CD4-positive, alpha-beta T cell treated with Interleukin-12 subunit alpha and Interleukin-12 subunit beta, for 1 hour (primary cell): ENCODE data around the gene ZNF782.
A peak's percentile ranks its signal among the peaks of the same experiment; 100 is the strongest.
"Not testable (repeated sequence)": the region's sequence is repeated elsewhere in the genome, so short reads cannot be mapped to it uniquely, and the experiment has no call there.

Experiments used
- DNase-seq: peaks from one replicate; pipeline ENCODE4 v3.0.0-alpha.2; 2020

Gene ZNF782

GRCh38 chr9:96853781-96854650 lies at the start of gene ZNF782:
TSS of gene ZNF782 (minus strand) at chr9:96854514. CDS start at chr9:96851961, 2,553 bp downstream.
- peak; percentile 88 for DNase-seq

GRCh38 chr9:96900010-96900409 lies 45.7 kb upstream of the ZNF782 start:
- DNase-seq: not testable (repeated sequence)

- no peak for DNase-seq
Observed at GRCh38 chr9:96892131-96892530, 37.8 kb upstream of the ZNF782 start.

GRCh38 chr9:96888591-96888990 lies 34.3 kb upstream of the ZNF782 start:
- DNase-seq: no peak

- no peak for DNase-seq
Observed at GRCh38 chr9:96885424-96885823, 31.1 kb upstream of the ZNF782 start.

GRCh38 chr9:96884443-96884842 lies 30.1 kb upstream of the ZNF782 start:
- DNase-seq: no peak

GRCh38 chr9:96883922-96884321 lies 29.6 kb upstream of the ZNF782 start:
- no peak for DNase-seq

- no peak for DNase-seq
Observed at GRCh38 chr9:96877269-96877668, 23.0 kb upstream of the ZNF782 start.

- peak; percentile 52 for DNase-seq
Observed at GRCh38 chr9:96875461-96876142, 21.3 kb upstream of the ZNF782 start.

GRCh38 chr9:96874947-96875460 lies 20.7 kb upstream of the ZNF782 start:
- peak; percentile 54 for DNase-seq

GRCh38 chr9:96874201-96874785 lies 20.0 kb upstream of the ZNF782 start:
- no peak for DNase-seq

GRCh38 chr9:96871176-96871575 lies 16.9 kb upstream of the ZNF782 start:
- DNase-seq: no peak

GRCh38 chr9:96868709-96869108 lies 14.4 kb upstream of the ZNF782 start:
- no peak for DNase-seq

GRCh38 chr9:96867079-96867804 lies 12.9 kb upstream of the ZNF782 start:
- no peak for DNase-seq

- DNase-seq: not testable (repeated sequence)
Observed at GRCh38 chr9:96865240-96865639, 10.9 kb upstream of the ZNF782 start.

GRCh38 chr9:96859461-96860198 lies 5.3 kb upstream of the ZNF782 start:
- no peak for DNase-seq

- no peak for DNase-seq
Observed at GRCh38 chr9:96858670-96859069, 4.4 kb upstream of the ZNF782 start.

GRCh38 chr9:96858018-96858573 lies 3.8 kb upstream of the ZNF782 start:
- no peak for DNase-seq

- DNase-seq: peak; percentile 75
Observed at GRCh38 chr9:96856363-96857286, 2.3 kb upstream of the ZNF782 start.

GRCh38 chr9:96854651-96855273 lies 448 bp upstream of the ZNF782 start:
- no peak for DNase-seq
